ENCODE measurements around the gene C6orf136. TPM values are rescaled to one million over a fixed set of nuclear protein-coding genes. Genes with fewer than 3 reads are reported as not detected.
"Not testable (repeated sequence)": the region's sequence is repeated elsewhere in the genome, so short reads cannot be mapped to it uniquely, and the experiment has no call there.

C6orf136 gene
- total RNA-seq (2022) = 25.4 and 25.7 TPM in 2 replicates
- percentile 69 among the genes with signal in this experiment for Bru-seq, nascent RNA
- BruChase-seq, experiment 1, labeled RNA remaining after a 2-hour chase = percentile 73 among the genes with signal in this experiment
- BruChase-seq, experiment 2, labeled RNA remaining after a 6-hour chase = percentile 78 among the genes with signal in this experiment
- long read RNA-seq, transcript C6orf136-203 (6 exons, 1,402 nt) = major isoform, 12 of 24 reads
- long read RNA-seq, partial matches to known transcripts = 1 of 24 reads
- long read RNA-seq, other reads (novel, unspliced or antisense) = 6 of 24 reads

GRCh38 chr6:30646450-30647241 lies at the start of gene C6orf136:
TSS of gene C6orf136 (plus strand) at chr6:30647133. CDS start at chr6:30647232, 99 bp downstream.
- Histone ChIP-seq H3K36me3 (ENCODE audit: control insufficient read depth, insufficient read depth, low read length) (peaks cover 2% of the 10 kb centered on the region), H3K9me3 (no peaks in the 10 kb centered on the region), H3K27me3 (replicated peaks; ENCODE audit: control insufficient read depth, insufficient read depth, low read length) (no peaks in the 10 kb centered on the region), H3K4me1 (no peaks in the 10 kb centered on the region), H3K4me3 (ENCODE audit: low read depth, low read length) (peak within 1 kb of the TSS; percentile 83)
- DNase-seq = peak; percentile 91 to 93
- ChIA-PET CTCF (interaction anchor here (0.6 kb wide), 3 partner anchors 16 to 176 kb away, joined by 3 to 5 read pairs (median 4); no protein-coding TSS in a partner anchor), POLR2A (interaction anchor here (0.6 to 1.1 kb wide), 6 partner anchors 19 to 77 kb away, joined by 3 to 9 read pairs (median 3); partner anchors contain the start of genes ABCF1 and MDC1)
- peak within 1 kb of the TSS; percentile 67 for H3K27ac Mint-ChIP-seq (ENCODE audit: unreplicated experiment)
- H3K4me1 Mint-ChIP-seq (ENCODE audit: low read depth, unreplicated experiment) = peaks cover 16% of the 10 kb centered on the region
- peaks cover 53% of the 10 kb centered on the region for H3K36me3 Mint-ChIP-seq (ENCODE audit: insufficient read depth, unreplicated experiment)
- intact Hi-C loops (cut with micrococcal nuclease; ENCODE audit: unreplicated experiment) = loop anchor here (1.0 to 2.0 kb wide), 3 partner anchors 26 to 76 kb away; partner anchors contain the start of genes DHX16, MRPS18B and PPP1R10
- TSS peak; percentile 66 for BruUV-seq (replicated peaks)
- TF ChIP-seq, protein P1, sequence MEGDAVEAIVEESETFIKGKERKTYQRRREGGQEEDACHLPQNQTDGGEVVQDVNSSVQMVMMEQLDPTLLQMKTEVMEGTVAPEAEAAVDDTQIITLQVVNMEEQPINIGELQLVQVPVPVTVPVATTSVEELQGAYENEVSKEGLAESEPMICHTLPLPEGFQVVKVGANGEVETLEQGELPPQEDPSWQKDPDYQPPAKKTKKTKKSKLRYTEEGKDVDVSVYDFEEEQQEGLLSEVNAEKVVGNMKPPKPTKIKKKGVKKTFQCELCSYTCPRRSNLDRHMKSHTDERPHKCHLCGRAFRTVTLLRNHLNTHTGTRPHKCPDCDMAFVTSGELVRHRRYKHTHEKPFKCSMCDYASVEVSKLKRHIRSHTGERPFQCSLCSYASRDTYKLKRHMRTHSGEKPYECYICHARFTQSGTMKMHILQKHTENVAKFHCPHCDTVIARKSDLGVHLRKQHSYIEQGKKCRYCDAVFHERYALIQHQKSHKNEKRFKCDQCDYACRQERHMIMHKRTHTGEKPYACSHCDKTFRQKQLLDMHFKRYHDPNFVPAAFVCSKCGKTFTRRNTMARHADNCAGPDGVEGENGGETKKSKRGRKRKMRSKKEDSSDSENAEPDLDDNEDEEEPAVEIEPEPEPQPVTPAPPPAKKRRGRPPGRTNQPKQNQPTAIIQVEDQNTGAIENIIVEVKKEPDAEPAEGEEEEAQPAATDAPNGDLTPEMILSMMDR (IDR thresholded peaks at IDR 0.05; ENCODE audit: insufficient read depth in 1 of 2, low read depth in 1 of 2, low read length in 1 of 2, severe bottlenecking in 1 of 2, unreplicated experiment in 1 of 2) = no peak
- no peaks in the 10 kb centered on the region for H3K27me3 Mint-ChIP-seq (ENCODE audit: insufficient read depth, unreplicated experiment)
- peak within 1 kb of the TSS; percentile 82 for H3K4me3 Mint-ChIP-seq (ENCODE audit: unreplicated experiment)
- H3K9me3 Mint-ChIP-seq (ENCODE audit: unreplicated experiment) = no peaks in the 10 kb centered on the region

- not testable (repeated sequence) for H3K9me3 Mint-ChIP-seq (ENCODE audit: unreplicated experiment); H3K36me3 ChIP-seq (ENCODE audit: control insufficient read depth, insufficient read depth, low read length); H3K4me3 Mint-ChIP-seq (ENCODE audit: unreplicated experiment); BruUV-seq (replicated peaks); H3K27me3 Mint-ChIP-seq (ENCODE audit: insufficient read depth, unreplicated experiment); H3K27me3 ChIP-seq (replicated peaks; ENCODE audit: control insufficient read depth, insufficient read depth, low read length); H3K9me3 ChIP-seq; H3K4me3 ChIP-seq (ENCODE audit: low read depth, low read length); H3K4me1 Mint-ChIP-seq (ENCODE audit: low read depth, unreplicated experiment); H3K4me1 ChIP-seq
- peak; percentile 84 to 87 for DNase-seq
- TF ChIP-seq, protein P1 (IDR thresholded peaks at IDR 0.05; ENCODE audit: insufficient read depth in 1 of 2, low read depth in 1 of 2, low read length in 1 of 2, severe bottlenecking in 1 of 2, unreplicated experiment in 1 of 2) = peak; percentile 67 to 74
- ChIA-PET CTCF (interaction anchor here (0.5 to 1.8 kb wide), 9 partner anchors 8 to 520 kb away, joined by 3 to 13 read pairs (median 4); no protein-coding TSS in a partner anchor), POLR2A (interaction anchor here (0.6 to 1.0 kb wide), 2 partner anchors 16 to 26 kb away, joined by 4 read pairs; partner anchors contain the start of gene ABCF1)
- intact Hi-C loops (cut with micrococcal nuclease; ENCODE audit: unreplicated experiment) = loop anchor here (1.0 to 5.0 kb wide), 3 partner anchors 40 to 115 kb away; partner anchors contain the start of genes GNL1 and PRR3
- Mint-ChIP-seq H3K27ac (ENCODE audit: unreplicated experiment) (peak overlapping the region; percentile 82), H3K36me3 (ENCODE audit: insufficient read depth, unreplicated experiment) (peaks cover 90% of the 10 kb centered on the region)
These were observed 49.4 kb upstream of the C6orf136 start for GRCh38 chr6:30597315-30598144.
